ENCODE measurements around the gene ERGIC1.

The ERGIC1 gene

GRCh38 chr5:172827841-172828240 lies 6.2 kb upstream of the ERGIC1 start:
- Histone ChIP-seq H3F3A (ENCODE audit: insufficient read depth, low read length) (no peaks in the 10 kb centered on the region), H3K4me2 (ENCODE audit: low read depth, low read length) (no peak overlapping the region), H2AFZ (ENCODE audit: low read length) (no peak overlapping the region), H3K9me2 (replicated peaks; ENCODE audit: insufficient read depth, low read length) (no peaks in the 10 kb centered on the region), H3K4me3 (ENCODE audit: low read length) (no peak overlapping the region), H4K20me1 (ENCODE audit: insufficient read depth, low read length) (no peaks in the 10 kb centered on the region), H3K27me3 (replicated peaks; ENCODE audit: insufficient read depth, low read length) (no peaks in the 10 kb centered on the region), H3K4me1 (ENCODE audit: low read length) (no peaks in the 10 kb centered on the region), H3K9me3 (replicated peaks; ENCODE audit: insufficient read depth, low read length) (no peaks in the 10 kb centered on the region), H3K36me3 (replicated peaks; ENCODE audit: insufficient read depth, low read length) (no peaks in the 10 kb centered on the region), H3K27ac (ENCODE audit: low read length) (no peak overlapping the region), H3K9ac (ENCODE audit: low read length) (no peak overlapping the region), H3K79me2 (ENCODE audit: low read length) (no peaks in the 10 kb centered on the region)
- no peak for DNase-seq
- TF ChIP-seq EZH2 (optimal IDR thresholded peaks at IDR 0.05; ENCODE audit: low read depth, low read length) (no peak), EZH2phosphoT487 (IDR thresholded peaks at IDR 0.05; ENCODE audit: low read length) (no peak), CTCF (IDR thresholded peaks at IDR 0.05; ENCODE audit: low read length) (no peak)

- no peaks in the 10 kb centered on the region for H4K20me1 ChIP-seq (ENCODE audit: insufficient read depth, low read length)
- no peak overlapping the region for H2AFZ ChIP-seq (ENCODE audit: low read length)
- TF ChIP-seq EZH2 (optimal IDR thresholded peaks at IDR 0.05; ENCODE audit: low read depth, low read length) (no peak), CTCF (IDR thresholded peaks at IDR 0.05; ENCODE audit: low read length) (no peak), EZH2phosphoT487 (IDR thresholded peaks at IDR 0.05; ENCODE audit: low read length) (no peak)
- no peak for DNase-seq
- H3K4me2 ChIP-seq (ENCODE audit: low read depth, low read length), result no peak overlapping the region
- H3K27ac ChIP-seq (ENCODE audit: low read length), result no peak overlapping the region
- no peaks in the 10 kb centered on the region for H3K9me2 ChIP-seq (replicated peaks; ENCODE audit: insufficient read depth, low read length)
- H3K27me3 ChIP-seq (replicated peaks; ENCODE audit: insufficient read depth, low read length), result no peaks in the 10 kb centered on the region
- peaks cover 4% of the 10 kb centered on the region for H3K4me1 ChIP-seq (ENCODE audit: low read length)
- no peaks in the 10 kb centered on the region for H3K79me2 ChIP-seq (ENCODE audit: low read length)
- H3F3A ChIP-seq (ENCODE audit: insufficient read depth, low read length), result no peaks in the 10 kb centered on the region
- H3K36me3 ChIP-seq (replicated peaks; ENCODE audit: insufficient read depth, low read length), result no peaks in the 10 kb centered on the region
- no peaks in the 10 kb centered on the region for H3K9me3 ChIP-seq (replicated peaks; ENCODE audit: insufficient read depth, low read length)
- H3K4me3 ChIP-seq (ENCODE audit: low read length), result no peak overlapping the region
- no peak overlapping the region for H3K9ac ChIP-seq (ENCODE audit: low read length)
Measured at GRCh38 chr5:172828911-172829431, 5.1 kb upstream of the ERGIC1 start.

- Histone ChIP-seq H3K9me2 (replicated peaks; ENCODE audit: insufficient read depth, low read length) (no peaks in the 10 kb centered on the region), H4K20me1 (ENCODE audit: insufficient read depth, low read length) (no peaks in the 10 kb centered on the region), H3F3A (ENCODE audit: insufficient read depth, low read length) (peaks cover 9% of the 10 kb centered on the region), H3K4me2 (ENCODE audit: low read depth, low read length) (no peak overlapping the region), H3K36me3 (replicated peaks; ENCODE audit: insufficient read depth, low read length) (no peaks in the 10 kb centered on the region), H2AFZ (ENCODE audit: low read length) (no peak overlapping the region), H3K9me3 (replicated peaks; ENCODE audit: insufficient read depth, low read length) (no peaks in the 10 kb centered on the region), H3K79me2 (ENCODE audit: low read length) (peaks cover 11% of the 10 kb centered on the region), H3K4me3 (ENCODE audit: low read length) (no peak overlapping the region), H3K4me1 (ENCODE audit: low read length) (peaks cover 4% of the 10 kb centered on the region), H3K27ac (ENCODE audit: low read length) (no peak overlapping the region), H3K9ac (ENCODE audit: low read length) (no peak overlapping the region), H3K27me3 (replicated peaks; ENCODE audit: insufficient read depth, low read length) (no peaks in the 10 kb centered on the region)
- no peak for DNase-seq
- no peak for TF ChIP-seq EZH2 (optimal IDR thresholded peaks at IDR 0.05; ENCODE audit: low read depth, low read length)
- TF ChIP-seq EZH2phosphoT487 (IDR thresholded peaks at IDR 0.05; ENCODE audit: low read length), result no peak
- TF ChIP-seq CTCF (IDR thresholded peaks at IDR 0.05; ENCODE audit: low read length), result no peak
Measured at GRCh38 chr5:172830275-172830799, 3.7 kb upstream of the ERGIC1 start.
